ENCODE measurements around the gene LIN7C. TPM values are rescaled to one million over a fixed set of nuclear protein-coding genes. Genes with fewer than 3 reads are reported as not detected.

The LIN7C gene, protein sequence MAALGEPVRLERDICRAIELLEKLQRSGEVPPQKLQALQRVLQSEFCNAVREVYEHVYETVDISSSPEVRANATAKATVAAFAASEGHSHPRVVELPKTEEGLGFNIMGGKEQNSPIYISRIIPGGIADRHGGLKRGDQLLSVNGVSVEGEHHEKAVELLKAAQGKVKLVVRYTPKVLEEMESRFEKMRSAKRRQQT
- 10 to 100 TPM in 2 of 4 donors, 1 to 10 TPM in 2; 7.3 to 29.1 (median 11.3) TPM for polyA plus RNA-seq
- long read RNA-seq, donor 1, full-length matches to known transcripts: 13 of 43 reads
- long read RNA-seq, donor 1, partial matches to known transcripts: 30 of 43 reads
- long read RNA-seq, donor 1, other reads (novel, unspliced or antisense): 0 of 43 reads
- long read RNA-seq, donor 2, full-length matches to known transcripts: 2 of 2 reads
- long read RNA-seq, donor 2, partial matches to known transcripts: 0 of 2 reads
- long read RNA-seq, donor 2, other reads (novel, unspliced or antisense): 0 of 2 reads
- long read RNA-seq, donor 3, full-length matches to known transcripts: 6 of 6 reads
- long read RNA-seq, donor 3, partial matches to known transcripts: 0 of 6 reads
- long read RNA-seq, donor 3, other reads (novel, unspliced or antisense): 0 of 6 reads
- long read RNA-seq, donor 4: 0 reads
- long read RNA-seq, donor 5: 0 reads
- long read RNA-seq, donor 6, full-length matches to known transcripts: 5 of 5 reads
- long read RNA-seq, donor 6, partial matches to known transcripts: 0 of 5 reads
- long read RNA-seq, donor 6, other reads (novel, unspliced or antisense): 0 of 5 reads
- long read RNA-seq, donor 7: 0 reads
- long read RNA-seq, donor 8: 0 reads
- long read RNA-seq, donor 9, full-length matches to known transcripts: 3 of 3 reads
- long read RNA-seq, donor 9, partial matches to known transcripts: 0 of 3 reads
- long read RNA-seq, donor 9, other reads (novel, unspliced or antisense): 0 of 3 reads
- long read RNA-seq, donor 10, full-length matches to known transcripts: 8 of 8 reads
- long read RNA-seq, donor 10, partial matches to known transcripts: 0 of 8 reads
- long read RNA-seq, donor 10, other reads (novel, unspliced or antisense): 0 of 8 reads

GRCh38 chr11:27506200-27507182, at the start of gene LIN7C:
LIN7C (minus strand) TSS chr11:27506769; CDS start chr11:27506752, 17 bp downstream.
- Histone ChIP-seq H3K9me3 (ENCODE audit: control insufficient read depth in 2 of 2, insufficient read depth in 1 of 2, low read depth in 1 of 2, low read length in 1 of 2) (no peaks in the 10 kb centered on the region), H3K27me3 (ENCODE audit: control insufficient read depth in 3 of 3, insufficient read depth in 3 of 3, low read length in 3 of 3) (no peaks in the 10 kb centered on the region), H3K4me1 (ENCODE audit: control insufficient read depth in 3 of 3, insufficient read depth in 2 of 3, low read depth in 1 of 3, low read length in 2 of 3) (peaks cover 3 to 5% (median 4%) of the 10 kb centered on the region in 3 donors), H3K4me3 (ENCODE audit: low read depth in 1 of 3, low read length in 3 of 3) (peak within 1 kb of the TSS; percentile 53 to 98 (median 60)), H3K27ac (ENCODE audit: low read depth in 1 of 3, low read length in 2 of 3) (peak within 1 kb of the TSS; percentile 82 to 97 (median 94)), H3K36me3 (ENCODE audit: control insufficient read depth in 3 of 3, insufficient read depth in 2 of 3, low read depth in 1 of 3, low read length in 3 of 3) (peaks cover 0 to 6% (median 2%) of the 10 kb centered on the region in 3 donors)
- FAIRE-seq (no peak), DNase-seq (peak; percentile 97 to 99)
- WGBS, 3 donors: 0% methylated on average over 59 to 60 of the region's 60 CpGs

GRCh38 chr11:27555264-27555663, 48.7 kb upstream of the LIN7C start:
- FAIRE-seq: no peak
- no peaks in the 10 kb centered on the region for H3K9me3 ChIP-seq (ENCODE audit: control insufficient read depth in 2 of 2, insufficient read depth in 1 of 2, low read depth in 1 of 2, low read length in 1 of 2)
- no peak overlapping the region for H3K4me3 ChIP-seq (ENCODE audit: low read depth in 1 of 3, low read length in 3 of 3)
- 64 to 94% (median 76%) methylated on average over 1 of the region's 1 CpG for WGBS, 3 donors
- H3K36me3 ChIP-seq (ENCODE audit: control insufficient read depth in 3 of 3, insufficient read depth in 2 of 3, low read depth in 1 of 3, low read length in 3 of 3): no peaks in the 10 kb centered on the region
- H3K27ac ChIP-seq (ENCODE audit: low read depth in 1 of 3, low read length in 2 of 3): no peak overlapping the region
- no peaks in the 10 kb centered on the region for H3K27me3 ChIP-seq (ENCODE audit: control insufficient read depth in 3 of 3, insufficient read depth in 3 of 3, low read length in 3 of 3)
- DNase-seq: peak in 1 of 2 donors; percentile 2
- no peaks in the 10 kb centered on the region for H3K4me1 ChIP-seq (ENCODE audit: control insufficient read depth in 3 of 3, insufficient read depth in 2 of 3, low read depth in 1 of 3, low read length in 2 of 3)

DNA sequence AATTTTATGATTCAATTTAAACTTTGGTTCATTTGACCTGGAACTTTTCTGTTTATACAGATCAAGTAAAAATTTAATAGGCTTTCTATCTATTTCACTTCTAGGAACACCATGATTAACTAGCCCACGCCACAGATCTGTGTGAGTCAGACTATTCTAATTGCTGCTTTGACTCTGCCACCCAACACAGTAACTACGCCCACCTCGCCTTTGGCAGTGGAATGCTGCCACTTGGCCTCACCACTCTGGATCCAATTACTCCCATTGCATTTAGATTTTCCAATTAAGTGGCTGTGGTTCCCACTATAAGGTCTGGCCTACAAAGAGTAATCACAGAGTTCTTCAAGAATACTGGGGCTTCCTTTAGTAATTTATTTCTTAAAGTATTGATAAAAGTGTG, 46.6 kb upstream of the LIN7C start:
- no peak for FAIRE-seq
- Histone ChIP-seq H3K36me3 (ENCODE audit: control insufficient read depth in 3 of 3, insufficient read depth in 2 of 3, low read depth in 1 of 3, low read length in 3 of 3) (no peaks in the 10 kb centered on the region), H3K27me3 (ENCODE audit: control insufficient read depth in 3 of 3, insufficient read depth in 3 of 3, low read length in 3 of 3) (no peaks in the 10 kb centered on the region), H3K9me3 (ENCODE audit: control insufficient read depth in 2 of 2, insufficient read depth in 1 of 2, low read depth in 1 of 2, low read length in 1 of 2) (peaks cover 0 to 2% of the 10 kb centered on the region in 2 donors), H3K27ac (ENCODE audit: low read depth in 1 of 3, low read length in 2 of 3) (no peak overlapping the region), H3K4me1 (ENCODE audit: control insufficient read depth in 3 of 3, insufficient read depth in 2 of 3, low read depth in 1 of 3, low read length in 2 of 3) (no peaks in the 10 kb centered on the region), H3K4me3 (ENCODE audit: low read depth in 1 of 3, low read length in 3 of 3) (no peak overlapping the region)
- no peak for DNase-seq
- 86 to 91% (median 89%) methylated on average over 3 of the region's 3 CpGs for WGBS, 3 donors

DNA sequence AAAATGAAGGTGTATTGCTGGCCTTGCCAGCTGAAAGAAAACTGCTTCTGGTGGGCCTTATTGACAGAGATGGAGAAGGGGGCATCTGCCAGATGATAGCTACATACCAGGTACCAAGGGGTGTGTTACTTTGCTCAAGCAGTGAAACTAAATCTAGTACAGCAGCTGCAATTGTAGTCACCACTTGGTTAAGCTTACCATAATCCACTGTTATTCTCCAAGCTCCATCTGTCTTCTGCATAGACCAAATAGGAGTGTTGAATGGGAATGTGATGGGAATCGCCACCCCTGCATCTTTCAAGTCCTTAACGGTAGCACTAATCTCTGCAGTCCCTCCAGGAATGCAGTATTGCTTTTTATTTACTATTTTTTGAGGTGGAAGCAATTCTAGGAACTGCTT, 45.8 kb upstream of the LIN7C start:
- Histone ChIP-seq H3K4me1 (ENCODE audit: control insufficient read depth in 3 of 3, insufficient read depth in 2 of 3, low read depth in 1 of 3, low read length in 2 of 3) (no peaks in the 10 kb centered on the region), H3K9me3 (ENCODE audit: control insufficient read depth in 2 of 2, insufficient read depth in 1 of 2, low read depth in 1 of 2, low read length in 1 of 2) (peaks cover 0 to 2% of the 10 kb centered on the region in 2 donors), H3K36me3 (ENCODE audit: control insufficient read depth in 3 of 3, insufficient read depth in 2 of 3, low read depth in 1 of 3, low read length in 3 of 3) (no peaks in the 10 kb centered on the region), H3K27ac (ENCODE audit: low read depth in 1 of 3, low read length in 2 of 3) (no peak overlapping the region), H3K4me3 (ENCODE audit: low read depth in 1 of 3, low read length in 3 of 3) (no peak overlapping the region), H3K27me3 (ENCODE audit: control insufficient read depth in 3 of 3, insufficient read depth in 3 of 3, low read length in 3 of 3) (no peaks in the 10 kb centered on the region)
- no peak for DNase-seq
- FAIRE-seq: no peak
- 85 to 98% (median 88%) methylated on average over 2 of the region's 2 CpGs for WGBS, 3 donors

DNA sequence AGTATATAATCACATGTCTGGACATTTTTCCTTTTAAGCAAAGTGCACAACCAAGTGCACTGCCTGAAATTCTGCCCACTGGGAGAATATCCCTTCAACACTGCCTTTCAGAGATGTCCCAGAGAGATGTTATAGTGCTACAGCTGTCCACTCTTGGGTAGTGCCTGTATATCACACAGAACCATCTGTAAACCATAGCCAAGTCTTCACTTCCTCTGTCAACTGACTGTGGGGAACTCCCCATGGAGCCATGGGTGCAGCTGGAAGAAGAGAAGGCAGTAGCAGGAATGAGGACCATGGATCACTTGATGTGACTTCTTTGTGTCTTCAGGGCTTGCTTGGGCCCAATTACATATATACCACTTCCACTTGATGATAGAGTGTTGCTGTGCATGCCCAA, 44.6 kb upstream of the LIN7C start:
- Histone ChIP-seq H3K9me3 (ENCODE audit: control insufficient read depth in 2 of 2, insufficient read depth in 1 of 2, low read depth in 1 of 2, low read length in 1 of 2) (peaks cover 0 to 2% of the 10 kb centered on the region in 2 donors), H3K27ac (ENCODE audit: low read depth in 1 of 3, low read length in 2 of 3) (no peak overlapping the region), H3K4me1 (ENCODE audit: control insufficient read depth in 3 of 3, insufficient read depth in 2 of 3, low read depth in 1 of 3, low read length in 2 of 3) (no peaks in the 10 kb centered on the region), H3K4me3 (ENCODE audit: low read depth in 1 of 3, low read length in 3 of 3) (no peak overlapping the region), H3K27me3 (ENCODE audit: control insufficient read depth in 3 of 3, insufficient read depth in 3 of 3, low read length in 3 of 3) (no peaks in the 10 kb centered on the region), H3K36me3 (ENCODE audit: control insufficient read depth in 3 of 3, insufficient read depth in 2 of 3, low read depth in 1 of 3, low read length in 3 of 3) (no peaks in the 10 kb centered on the region)
- DNase-seq (no peak), FAIRE-seq (no peak)

DNA sequence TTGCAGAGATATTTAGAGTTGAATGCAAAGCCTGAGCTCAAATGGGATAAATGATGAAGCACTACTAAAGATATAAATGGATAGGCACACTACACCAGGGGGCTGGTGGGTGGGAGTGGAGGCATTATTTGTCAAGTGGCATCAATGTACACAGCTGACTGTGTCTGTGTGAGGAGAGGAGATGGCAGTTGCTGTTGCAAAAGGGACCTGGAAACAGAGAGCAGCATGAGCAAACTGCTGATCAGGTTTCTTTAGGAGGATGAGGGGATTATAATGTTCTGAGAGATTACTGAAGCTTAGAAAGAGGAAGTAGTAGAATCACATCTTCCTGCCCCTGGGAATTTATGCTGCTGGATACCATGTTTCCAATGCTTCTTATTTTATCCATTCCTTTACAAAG, 39.4 kb upstream of the LIN7C start:
- H3K36me3 ChIP-seq (ENCODE audit: control insufficient read depth in 3 of 3, insufficient read depth in 2 of 3, low read depth in 1 of 3, low read length in 3 of 3): no peaks in the 10 kb centered on the region
- H3K27me3 ChIP-seq (ENCODE audit: control insufficient read depth in 3 of 3, insufficient read depth in 3 of 3, low read length in 3 of 3): no peaks in the 10 kb centered on the region
- H3K27ac ChIP-seq (ENCODE audit: low read depth in 1 of 3, low read length in 2 of 3): no peak overlapping the region
- no peaks in the 10 kb centered on the region for H3K4me1 ChIP-seq (ENCODE audit: control insufficient read depth in 3 of 3, insufficient read depth in 2 of 3, low read depth in 1 of 3, low read length in 2 of 3)
- DNase-seq (no peak), FAIRE-seq (no peak)
- H3K9me3 ChIP-seq (ENCODE audit: control insufficient read depth in 2 of 2, insufficient read depth in 1 of 2, low read depth in 1 of 2, low read length in 1 of 2): peaks cover 0 to 2% of the 10 kb centered on the region in 2 donors
- no peak overlapping the region for H3K4me3 ChIP-seq (ENCODE audit: low read depth in 1 of 3, low read length in 3 of 3)

DNA sequence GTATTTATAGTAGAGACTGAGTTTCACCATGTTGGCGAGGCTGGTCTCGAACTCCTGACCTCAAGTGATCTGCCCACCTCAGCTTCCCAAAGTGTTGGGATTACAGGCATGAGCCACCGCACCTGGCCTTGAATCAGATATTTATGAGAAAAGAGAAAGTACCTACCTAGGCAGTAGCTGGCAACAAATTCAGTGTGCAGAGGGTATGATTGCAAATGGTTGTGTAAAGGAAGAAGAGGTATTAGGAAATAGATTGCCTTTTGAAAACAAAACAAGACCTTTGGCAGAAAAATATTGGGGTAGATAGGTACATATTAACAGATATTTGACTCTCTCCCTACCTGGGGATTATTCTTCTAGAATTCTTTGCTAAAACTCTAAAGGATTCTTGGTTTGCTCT, 38.5 kb upstream of the LIN7C start:
- Histone ChIP-seq H3K27ac (ENCODE audit: low read depth in 1 of 3, low read length in 2 of 3) (no peak overlapping the region), H3K4me3 (ENCODE audit: low read depth in 1 of 3, low read length in 3 of 3) (no peak overlapping the region), H3K27me3 (ENCODE audit: control insufficient read depth in 3 of 3, insufficient read depth in 3 of 3, low read length in 3 of 3) (no peaks in the 10 kb centered on the region), H3K9me3 (ENCODE audit: control insufficient read depth in 2 of 2, insufficient read depth in 1 of 2, low read depth in 1 of 2, low read length in 1 of 2) (peaks cover 0 to under 1% of the 10 kb centered on the region in 2 donors), H3K4me1 (ENCODE audit: control insufficient read depth in 3 of 3, insufficient read depth in 2 of 3, low read depth in 1 of 3, low read length in 2 of 3) (no peaks in the 10 kb centered on the region), H3K36me3 (ENCODE audit: control insufficient read depth in 3 of 3, insufficient read depth in 2 of 3, low read depth in 1 of 3, low read length in 3 of 3) (no peaks in the 10 kb centered on the region)
- FAIRE-seq: no peak
- WGBS, 3 donors: 94 to 98% (median 96%) methylated on average over 3 of the region's 3 CpGs
- DNase-seq: no peak
